Measurements from ENCODE around the gene WDR70. TPM values are rescaled to one million over a fixed set of nuclear protein-coding genes. Genes with fewer than 3 reads are reported as not detected.

Gene WDR70
- total RNA-seq, 1 experiment from 2014 or later = 40.2 TPM

DNA sequence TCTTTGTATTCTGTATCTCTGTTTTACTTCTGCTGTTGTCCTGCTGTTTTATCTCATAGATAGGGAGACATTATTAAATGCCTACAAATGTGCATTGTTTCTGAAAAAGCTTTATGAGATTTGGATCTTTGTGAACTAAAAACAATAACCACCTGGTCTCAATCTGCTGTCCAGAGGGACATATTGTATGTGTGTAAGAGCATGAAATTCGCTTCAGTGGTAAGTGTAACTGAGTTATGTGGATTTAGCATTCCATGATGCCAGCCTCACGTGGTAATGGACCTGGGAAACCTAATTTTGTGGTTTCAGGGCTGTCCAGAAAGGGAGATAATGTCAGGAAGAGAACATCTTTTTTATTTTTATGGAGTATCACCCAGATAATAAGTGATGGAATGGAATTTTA is 341.4 kb downstream of the WDR70 start:
- ChIA-PET POLR2A (no interaction called here), CTCF (no interaction called here)
- no peak for DNase-seq
- Mint-ChIP-seq H3K36me3 (ENCODE audit: insufficient read depth, unreplicated experiment) (no peaks in the 10 kb centered on the region), H3K27ac (ENCODE audit: unreplicated experiment) (no peak overlapping the region), H3K4me1 (ENCODE audit: low read depth, unreplicated experiment) (peaks cover 6% of the 10 kb centered on the region), H3K27me3 (ENCODE audit: insufficient read depth, unreplicated experiment) (no peaks in the 10 kb centered on the region), H3K4me3 (ENCODE audit: unreplicated experiment) (no peak overlapping the region), H3K9me3 (ENCODE audit: unreplicated experiment) (no peaks in the 10 kb centered on the region)
- Histone ChIP-seq H3K4me1 (no peaks in the 10 kb centered on the region), H3K4me3 (ENCODE audit: low read depth, low read length) (no peak overlapping the region), H3K9me3 (no peaks in the 10 kb centered on the region), H3K36me3 (ENCODE audit: control insufficient read depth, insufficient read depth, low read length) (no peaks in the 10 kb centered on the region), H3K27me3 (replicated peaks; ENCODE audit: control insufficient read depth, insufficient read depth, low read length) (no peaks in the 10 kb centered on the region)
- intact Hi-C loops (cut with micrococcal nuclease; ENCODE audit: unreplicated experiment) = no loop called here
- no TSS peak for BruUV-seq (replicated peaks)
- TF ChIP-seq, protein P1, sequence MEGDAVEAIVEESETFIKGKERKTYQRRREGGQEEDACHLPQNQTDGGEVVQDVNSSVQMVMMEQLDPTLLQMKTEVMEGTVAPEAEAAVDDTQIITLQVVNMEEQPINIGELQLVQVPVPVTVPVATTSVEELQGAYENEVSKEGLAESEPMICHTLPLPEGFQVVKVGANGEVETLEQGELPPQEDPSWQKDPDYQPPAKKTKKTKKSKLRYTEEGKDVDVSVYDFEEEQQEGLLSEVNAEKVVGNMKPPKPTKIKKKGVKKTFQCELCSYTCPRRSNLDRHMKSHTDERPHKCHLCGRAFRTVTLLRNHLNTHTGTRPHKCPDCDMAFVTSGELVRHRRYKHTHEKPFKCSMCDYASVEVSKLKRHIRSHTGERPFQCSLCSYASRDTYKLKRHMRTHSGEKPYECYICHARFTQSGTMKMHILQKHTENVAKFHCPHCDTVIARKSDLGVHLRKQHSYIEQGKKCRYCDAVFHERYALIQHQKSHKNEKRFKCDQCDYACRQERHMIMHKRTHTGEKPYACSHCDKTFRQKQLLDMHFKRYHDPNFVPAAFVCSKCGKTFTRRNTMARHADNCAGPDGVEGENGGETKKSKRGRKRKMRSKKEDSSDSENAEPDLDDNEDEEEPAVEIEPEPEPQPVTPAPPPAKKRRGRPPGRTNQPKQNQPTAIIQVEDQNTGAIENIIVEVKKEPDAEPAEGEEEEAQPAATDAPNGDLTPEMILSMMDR (IDR thresholded peaks at IDR 0.05; ENCODE audit: insufficient read depth in 1 of 2, low read depth in 1 of 2, low read length in 1 of 2, severe bottlenecking in 1 of 2, unreplicated experiment in 1 of 2) = no peak

DNA sequence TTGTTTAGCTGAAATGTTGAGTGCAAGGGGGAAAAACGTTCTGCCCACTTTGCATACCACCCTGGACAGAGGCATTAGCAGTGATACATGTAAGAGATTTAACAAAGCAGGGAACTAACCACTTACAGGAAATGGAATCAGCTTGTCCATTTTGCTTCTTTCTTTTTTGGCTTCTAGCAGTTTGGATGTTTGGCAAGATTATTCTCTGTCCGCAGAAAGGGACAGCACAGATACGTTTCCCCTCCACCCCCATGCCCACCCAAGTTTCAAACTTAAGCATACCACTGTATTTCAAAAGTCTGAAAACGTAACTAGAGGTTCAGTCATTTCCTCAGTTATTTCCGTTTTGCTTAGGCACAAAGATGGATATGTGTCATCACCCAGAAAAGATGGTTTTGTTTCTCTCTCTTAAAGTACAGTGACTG is 342.3 kb downstream of the WDR70 start:
- Mint-ChIP-seq H3K27me3 (ENCODE audit: insufficient read depth, unreplicated experiment) (no peaks in the 10 kb centered on the region), H3K4me3 (ENCODE audit: unreplicated experiment) (no peak overlapping the region), H3K9me3 (ENCODE audit: unreplicated experiment) (no peaks in the 10 kb centered on the region), H3K36me3 (ENCODE audit: insufficient read depth, unreplicated experiment) (no peaks in the 10 kb centered on the region), H3K27ac (ENCODE audit: unreplicated experiment) (no peak overlapping the region), H3K4me1 (ENCODE audit: low read depth, unreplicated experiment) (peaks cover 6% of the 10 kb centered on the region)
- intact Hi-C loops (cut with micrococcal nuclease; ENCODE audit: unreplicated experiment) = no loop called here
- no peak for DNase-seq
- H3K36me3 ChIP-seq (ENCODE audit: control insufficient read depth, insufficient read depth, low read length) = no peaks in the 10 kb centered on the region
- no peaks in the 10 kb centered on the region for H3K27me3 ChIP-seq (replicated peaks; ENCODE audit: control insufficient read depth, insufficient read depth, low read length)
- H3K4me3 ChIP-seq (ENCODE audit: low read depth, low read length) = no peak overlapping the region
- ChIA-PET POLR2A (no interaction called here), CTCF (interaction anchor here (0.7 kb wide), 1 partner anchor 25 kb away, joined by 4 read pairs; no protein-coding TSS in a partner anchor)
- no peaks in the 10 kb centered on the region for H3K4me1 ChIP-seq
- BruUV-seq (replicated peaks) = no TSS peak
- TF ChIP-seq, protein P1 (IDR thresholded peaks at IDR 0.05; ENCODE audit: insufficient read depth in 1 of 2, low read depth in 1 of 2, low read length in 1 of 2, severe bottlenecking in 1 of 2, unreplicated experiment in 1 of 2) = no peak
- H3K9me3 ChIP-seq = no peaks in the 10 kb centered on the region

DNA sequence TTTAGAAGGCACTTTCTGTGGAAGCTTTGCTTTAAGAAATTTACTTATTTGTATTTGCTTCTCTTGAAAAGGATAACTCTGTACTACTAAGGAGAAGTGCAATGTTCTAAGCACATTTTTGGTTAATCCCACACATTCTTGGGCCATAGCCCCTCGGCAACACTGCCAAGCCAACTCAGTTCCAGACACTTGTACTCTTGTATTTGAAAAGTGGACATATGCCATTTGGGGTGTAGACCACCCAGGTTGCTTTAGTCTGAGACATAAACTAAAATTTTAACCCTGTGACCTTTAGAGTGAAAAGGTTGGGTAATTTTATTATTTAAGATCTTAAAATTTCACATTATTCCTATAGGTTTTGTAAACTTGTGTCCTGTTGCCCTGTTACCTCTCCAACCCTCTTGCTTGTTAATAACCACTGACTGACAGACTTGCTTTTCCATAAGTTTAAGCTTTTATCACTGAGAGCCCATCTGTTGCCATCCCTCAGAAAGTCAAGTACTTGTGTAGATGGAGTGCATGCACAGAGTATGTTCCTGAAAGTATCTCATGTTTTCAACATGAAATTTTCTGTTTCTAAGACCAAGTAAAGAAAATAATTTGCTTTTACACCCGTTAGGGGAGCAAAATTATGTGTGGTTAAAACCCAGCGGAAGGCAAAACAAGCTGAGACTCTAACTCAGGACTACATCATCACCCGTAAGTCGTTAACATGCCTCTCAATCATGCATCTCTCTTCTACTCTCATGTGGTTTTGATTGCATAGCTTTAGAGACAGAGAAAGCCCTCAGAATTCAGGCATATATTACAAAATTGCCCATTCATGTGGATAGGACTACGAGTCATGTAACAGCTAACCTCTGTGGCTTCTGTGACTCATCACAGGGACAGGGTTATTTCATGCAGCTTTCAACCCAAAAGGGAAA is 343.4 kb downstream of the WDR70 start:
- intact Hi-C loops (cut with micrococcal nuclease; ENCODE audit: unreplicated experiment) = no loop called here
- no peaks in the 10 kb centered on the region for H3K9me3 Mint-ChIP-seq (ENCODE audit: unreplicated experiment)
- peaks cover under 1% of the 10 kb centered on the region for H3K4me1 Mint-ChIP-seq (ENCODE audit: low read depth, unreplicated experiment)
- no TSS peak for BruUV-seq (replicated peaks)
- no peak overlapping the region for H3K4me3 Mint-ChIP-seq (ENCODE audit: unreplicated experiment)
- TF ChIP-seq, protein P1 (IDR thresholded peaks at IDR 0.05; ENCODE audit: insufficient read depth in 1 of 2, low read depth in 1 of 2, low read length in 1 of 2, severe bottlenecking in 1 of 2, unreplicated experiment in 1 of 2) = no peak
- H3K9me3 ChIP-seq = no peaks in the 10 kb centered on the region
- H3K4me1 ChIP-seq = no peaks in the 10 kb centered on the region
- ChIA-PET POLR2A (no interaction called here), CTCF (no interaction called here)
- no peak for DNase-seq
- no peaks in the 10 kb centered on the region for H3K27me3 Mint-ChIP-seq (ENCODE audit: insufficient read depth, unreplicated experiment)
- H3K27ac Mint-ChIP-seq (ENCODE audit: unreplicated experiment) = no peak overlapping the region
- H3K36me3 Mint-ChIP-seq (ENCODE audit: insufficient read depth, unreplicated experiment) = peaks cover 4% of the 10 kb centered on the region
- H3K36me3 ChIP-seq (ENCODE audit: control insufficient read depth, insufficient read depth, low read length) = no peaks in the 10 kb centered on the region
- no peaks in the 10 kb centered on the region for H3K27me3 ChIP-seq (replicated peaks; ENCODE audit: control insufficient read depth, insufficient read depth, low read length)
- H3K4me3 ChIP-seq (ENCODE audit: low read depth, low read length) = no peak overlapping the region
